ENCODE measurements around the gene HERC3.

DNA sequence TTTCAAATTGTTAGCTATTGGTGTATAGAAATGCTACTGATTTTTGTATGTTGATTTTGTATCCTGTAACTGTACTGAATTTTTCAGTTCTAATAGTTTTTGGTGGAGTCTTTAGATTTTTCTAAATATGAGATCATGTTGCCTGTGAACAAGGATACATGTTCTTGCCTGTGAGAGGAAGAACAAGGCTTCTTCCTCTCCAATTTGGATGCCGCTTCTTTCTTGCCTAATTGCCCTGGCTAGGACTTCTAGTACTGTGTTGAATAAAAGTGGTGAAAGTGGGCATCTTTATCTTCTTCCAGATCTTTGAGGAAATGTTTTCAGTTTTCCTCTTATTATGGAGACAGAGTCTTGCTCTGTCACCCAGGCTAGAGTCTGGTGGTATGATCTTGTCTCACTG is 121.5 kb downstream of the HERC3 start:
- no peak for TF ChIP-seq GATA2 (IDR thresholded peaks at IDR 0.05; ENCODE audit: low read depth, low read length)
- TF ChIP-seq GATA3 (IDR thresholded peaks at IDR 0.05; ENCODE audit: low read depth, low read length): no peak

Data from SH-SY5Y (cell line).